Naive thymus-derived CD4-positive, alpha-beta T cell (primary cell): ENCODE measurements around the gene PLCL1. TPM values are rescaled to one million over a fixed set of nuclear protein-coding genes. Genes with fewer than 3 reads are reported as not detected.
A peak's percentile ranks its signal among the peaks of the same experiment; 100 is the strongest.

ENCODE experiments used
- ATAC-seq: fragments of 150-1000 bp; cut with Tn5 transposase; 2 replicates; pipeline ENCODE4 v1.10.0; 2021; ENCODE audit warnings: mild to moderate bottlenecking, moderate library complexity
- CTCF ChIA-PET: fragments of 350-600 bp; sonication (Branson Sonifier 250); formaldehyde crosslinking; loops from one replicate; lab custom pipeline; 2021; ENCODE audit warnings: antibody characterized with exemption; lab: Charles Lee
- POLR2A ChIA-PET: fragments of 350-600 bp; sonication (Branson Sonifier 250); formaldehyde crosslinking; loops from one replicate; lab custom pipeline; 2021; ENCODE audit warnings: antibody characterized with exemption, inconsistent platforms; lab: Charles Lee
- DNase-seq, 9 donors: peaks; one replicate each; pipeline versions ENCODE4 v3.0.0 to v3.0.0-alpha.2; 2020 to 2022; ENCODE audit warnings: mixed read lengths in 1 of 9
- H3K27ac ChIP-seq: one replicate; pipeline ENCODE4 v1.7.0; 2013; ENCODE audit warnings: mild to moderate bottlenecking, low read depth, low read length, moderate library complexity
- H3K27me3 ChIP-seq, 2 donors: one replicate each; pipeline ENCODE4 v1.7.0; 2013; ENCODE audit warnings: low read length in 2 of 2, mild to moderate bottlenecking in 2 of 2, moderate library complexity in 2 of 2; ENCODE audit not compliant: control insufficient read depth in 2 of 2, insufficient read depth in 2 of 2
- H3K36me3 ChIP-seq, 3 experiments: 1 replicate in 2 of 3; 2 replicates in 1 of 3; pipeline ENCODE4 v1.7.0; 2013; ENCODE audit warnings: low read length in 3 of 3, mild to moderate bottlenecking in 3 of 3, moderate library complexity in 1 of 3; ENCODE audit not compliant: insufficient read depth in 3 of 3, control insufficient read depth in 2 of 3
- H3K4me1 ChIP-seq, 2 donors: one replicate each; pipeline ENCODE4 v1.7.0; 2013; ENCODE audit warnings: low read length in 2 of 2, mild to moderate bottlenecking in 2 of 2, moderate library complexity in 1 of 2; ENCODE audit not compliant: control insufficient read depth in 2 of 2, insufficient read depth in 2 of 2
- H3K4me3 ChIP-seq: 2 replicates; pipeline ENCODE4 v1.7.0; 2013; ENCODE audit warnings: mild to moderate bottlenecking, low read length
- H3K9me3 ChIP-seq, 3 experiments: 1 replicate in 2 of 3; 2 replicates in 1 of 3; pipeline ENCODE4 v1.7.0; 2013; ENCODE audit warnings: low read length in 3 of 3; ENCODE audit not compliant: control insufficient read depth in 2 of 3
- H3K27ac Mint-ChIP-seq, 9 donors: one replicate each; pipeline ENCODE4 v1.8.0; 2020 to 2022; ENCODE audit warnings: mixed read lengths in 9 of 9, mild to moderate bottlenecking in 8 of 9, moderate library complexity in 5 of 9, inconsistent platforms in 2 of 9
- H3K27me3 Mint-ChIP-seq, 5 donors: one replicate each; pipeline ENCODE4 v1.8.0; 2021 to 2022; ENCODE audit warnings: mixed read lengths in 5 of 5, mild to moderate bottlenecking in 1 of 5
- H3K36me3 Mint-ChIP-seq, 5 donors: one replicate each; pipeline ENCODE4 v1.8.0; 2020 to 2022; ENCODE audit warnings: mixed read lengths in 5 of 5, mild to moderate bottlenecking in 3 of 5, inconsistent platforms in 1 of 5
- H3K4me1 Mint-ChIP-seq, 7 donors: one replicate each; pipeline ENCODE4 v1.8.0; 2020 to 2022; ENCODE audit warnings: mixed read lengths in 7 of 7, mild to moderate bottlenecking in 3 of 7, inconsistent platforms in 1 of 7
- H3K4me3 Mint-ChIP-seq, 10 donors: one replicate each; pipeline ENCODE4 v1.8.0; 2020 to 2022; ENCODE audit warnings: mild to moderate bottlenecking in 10 of 10, mixed read lengths in 10 of 10, moderate library complexity in 6 of 10, inconsistent platforms in 2 of 10
- H3K9me3 Mint-ChIP-seq, 11 donors: one replicate each; pipeline ENCODE4 v1.8.0; 2020 to 2022; ENCODE audit warnings: mixed read lengths in 11 of 11, mild to moderate bottlenecking in 4 of 11, inconsistent platforms in 1 of 11, moderate library complexity in 1 of 11
- intact Hi-C, 2 donors: fragments of 100-400 bp; cut with micrococcal nuclease; formaldehyde crosslinking; loops; one replicate each; pipeline ENCODE4 v1.15.1; 2023
- polyA plus RNA-seq, 2 donors: library from polyadenylated mRNA; unstranded; fragments of 300-500 nt; fragmentation: Illumina TruSeq; gene quantifications; one replicate each; pipeline ENCODE4 v1.2.3, GENCODE V29; 2021
- total RNA-seq, 6 experiments: library from RNA in 5 of 6; stranded (reverse) in 5 of 6; gene quantifications; 1 replicate in 5 of 6; 2 replicates in 1 of 6; pipeline ENCODE4 v1.2.3 and lab custom pipeline; 2021 to 2026

PLCL1 gene
- total and polyA plus RNA-seq, 7 experiments from 2014 or later: 1.8 to 33.7 (median 22.7) TPM

- H3K27me3 ChIP-seq: no peaks in the 10 kb centered on the region
- ChIA-PET CTCF (interaction anchor here (0.7 kb wide), 1 partner anchor 163 kb away, joined by 3 read pairs; no protein-coding TSS in a partner anchor), POLR2A (no interaction called here)
- H3K9me3 ChIP-seq: peaks cover 0 to 5% (median 0%) of the 10 kb centered on the region in 3 experiments
- ATAC-seq (no peak), DNase-seq (no peak)
- H3K27ac ChIP-seq: no peak overlapping the region
- no peaks in the 10 kb centered on the region for H3K36me3 ChIP-seq
- H3K36me3 Mint-ChIP-seq: peaks cover 0 to 39% (median 28%) of the 10 kb centered on the region in 5 donors
- no peaks in the 10 kb centered on the region for H3K4me1 Mint-ChIP-seq
- no peaks in the 10 kb centered on the region for H3K27me3 Mint-ChIP-seq
- H3K9me3 Mint-ChIP-seq: peaks cover 6 to 49% (median 12%) of the 10 kb centered on the region in 11 donors
- H3K27ac Mint-ChIP-seq: no peak overlapping the region
- H3K4me3 Mint-ChIP-seq: peak overlapping the region in 1 of 10 donors; percentile 20
- intact Hi-C loops: no loop called here
- no peak overlapping the region for H3K4me3 ChIP-seq
- no peaks in the 10 kb centered on the region for H3K4me1 ChIP-seq
Observed at GRCh38 chr2:198157314-198157713, 352.9 kb downstream of the PLCL1 start.

DNA sequence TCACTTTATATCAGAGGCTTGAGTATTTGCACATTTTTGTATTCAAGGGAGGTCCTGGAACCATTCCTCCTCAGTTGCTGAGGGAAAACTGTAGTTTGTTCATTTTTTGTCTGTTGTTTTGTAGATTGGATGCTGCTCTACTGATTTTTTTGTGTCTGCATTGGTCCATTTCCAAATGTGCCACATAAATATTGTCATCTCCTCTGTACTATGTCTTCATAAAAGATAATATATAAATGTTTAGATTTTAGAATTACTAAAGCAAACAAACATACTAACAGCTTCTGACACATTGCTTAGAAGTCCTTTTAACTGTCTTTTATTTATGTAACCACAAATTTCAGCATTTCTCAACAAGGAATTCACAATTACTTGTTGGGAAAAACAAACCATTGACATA, 356.8 kb downstream of the PLCL1 start:
- H3K4me3 ChIP-seq: no peak overlapping the region
- no peaks in the 10 kb centered on the region for H3K36me3 ChIP-seq
- no peaks in the 10 kb centered on the region for H3K4me1 ChIP-seq
- H3K27ac ChIP-seq: no peak overlapping the region
- ATAC-seq: no peak
- DNase-seq: no peak
- peaks cover 0 to 5% (median 0%) of the 10 kb centered on the region in 3 experiments for H3K9me3 ChIP-seq
- no peaks in the 10 kb centered on the region for H3K27me3 ChIP-seq
- H3K9me3 Mint-ChIP-seq: peaks cover 6 to 23% (median 8%) of the 10 kb centered on the region in 11 donors
- peaks cover 0 to 12% (median 10%) of the 10 kb centered on the region in 5 donors for H3K36me3 Mint-ChIP-seq
- POLR2A ChIA-PET: interaction anchor here (0.6 kb wide), 1 partner anchor 1702 kb away, joined by 4 read pairs; no protein-coding TSS in a partner anchor
- no peak overlapping the region for H3K27ac Mint-ChIP-seq
- CTCF ChIA-PET: no interaction called here
- no peaks in the 10 kb centered on the region for H3K4me1 Mint-ChIP-seq
- no peaks in the 10 kb centered on the region for H3K27me3 Mint-ChIP-seq
- H3K4me3 Mint-ChIP-seq: no peak overlapping the region
- intact Hi-C loops: no loop called here

DNA sequence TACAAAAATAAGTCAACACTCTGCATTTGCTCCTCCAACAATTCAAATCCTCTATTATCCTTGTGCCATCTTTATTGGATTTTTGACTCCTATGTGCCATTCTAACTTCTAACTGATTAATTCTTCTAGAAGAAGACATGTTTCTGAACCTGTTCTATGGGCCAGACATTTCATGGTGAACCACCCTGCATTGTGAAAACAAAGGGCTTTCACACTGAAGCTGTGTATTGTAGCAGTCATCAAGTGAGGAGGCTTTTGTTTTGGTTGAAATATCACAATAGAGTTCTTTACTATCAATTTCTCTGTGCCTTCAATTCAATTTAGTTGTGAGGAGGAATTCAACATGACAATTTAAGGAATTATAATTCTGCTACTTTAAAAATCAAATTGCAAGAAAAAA, 357.9 kb downstream of the PLCL1 start:
- Mint-ChIP-seq H3K27ac (no peak overlapping the region), H3K4me3 (no peak overlapping the region), H3K4me1 (no peaks in the 10 kb centered on the region), H3K27me3 (no peaks in the 10 kb centered on the region), H3K9me3 (peaks cover 0 to 13% (median 2%) of the 10 kb centered on the region in 11 donors), H3K36me3 (peaks cover 0 to 5% (median 0%) of the 10 kb centered on the region in 5 donors)
- ChIA-PET CTCF (interaction anchor here (0.7 kb wide), 1 partner anchor 10 kb away, joined by 3 read pairs; no protein-coding TSS in a partner anchor), POLR2A (no interaction called here)
- H3K27me3 ChIP-seq: no peaks in the 10 kb centered on the region
- no peaks in the 10 kb centered on the region for H3K4me1 ChIP-seq
- H3K36me3 ChIP-seq: no peaks in the 10 kb centered on the region
- DNase-seq (no peak), ATAC-seq (no peak)
- no peaks in the 10 kb centered on the region for H3K9me3 ChIP-seq
- intact Hi-C loops: no loop called here
- H3K4me3 ChIP-seq: no peak overlapping the region
- no peak overlapping the region for H3K27ac ChIP-seq

DNA sequence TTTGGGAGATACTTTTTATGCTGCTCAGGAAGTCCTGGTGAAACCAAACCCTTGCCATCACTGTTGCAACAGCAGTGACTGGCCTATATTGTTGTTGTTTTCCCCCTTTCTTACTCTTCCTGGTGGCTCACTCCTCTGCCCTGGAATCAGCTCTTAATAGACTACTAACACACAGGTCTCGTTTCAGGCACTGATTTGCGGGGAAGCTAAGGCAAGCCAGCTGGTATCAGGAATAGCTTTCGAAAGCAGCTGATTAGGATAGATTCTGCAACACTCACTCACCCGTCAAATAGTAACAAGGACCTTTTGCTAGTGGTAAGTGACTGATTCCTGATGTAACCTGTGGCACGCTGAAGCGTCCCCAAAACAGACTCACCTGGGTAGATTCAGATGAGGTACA, 360.4 kb downstream of the PLCL1 start:
- Histone ChIP-seq H3K4me1 (no peaks in the 10 kb centered on the region), H3K27me3 (no peaks in the 10 kb centered on the region), H3K4me3 (no peak overlapping the region), H3K27ac (no peak overlapping the region), H3K9me3 (no peaks in the 10 kb centered on the region), H3K36me3 (no peaks in the 10 kb centered on the region)
- intact Hi-C loops: no loop called here
- Mint-ChIP-seq H3K27me3 (no peaks in the 10 kb centered on the region), H3K36me3 (peaks cover 0 to 5% (median 0%) of the 10 kb centered on the region in 5 donors), H3K27ac (no peak overlapping the region), H3K9me3 (no peaks in the 10 kb centered on the region), H3K4me1 (no peaks in the 10 kb centered on the region), H3K4me3 (no peak overlapping the region)
- ChIA-PET CTCF (interaction anchor here (0.6 kb wide), 1 partner anchor 331 kb away, joined by 3 read pairs; no protein-coding TSS in a partner anchor), POLR2A (no interaction called here)
- no peak for DNase-seq
- no peak for ATAC-seq

DNA sequence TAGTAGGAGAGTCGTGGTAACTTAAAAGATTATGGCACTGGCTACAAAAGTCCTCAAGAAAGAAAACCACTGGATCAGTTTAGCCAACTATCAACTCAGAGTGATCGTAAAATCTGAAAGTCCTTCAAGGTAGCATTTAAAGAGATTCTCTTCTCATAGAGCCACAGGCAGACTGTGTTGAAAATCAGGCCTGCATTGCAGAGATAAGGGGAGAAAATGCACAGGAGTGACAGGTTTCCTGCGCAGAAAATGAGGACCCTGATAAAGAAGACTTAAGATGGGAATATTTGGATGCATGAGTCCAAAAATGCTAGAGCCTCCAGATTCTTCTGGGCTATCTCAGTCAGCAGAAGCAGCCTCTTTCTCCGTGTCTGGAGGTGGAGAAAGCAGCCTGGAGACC, 360.9 kb downstream of the PLCL1 start:
- Mint-ChIP-seq H3K27me3 (peaks cover 0 to under 1% (median 0%) of the 10 kb centered on the region in 5 donors), H3K27ac (no peak overlapping the region), H3K4me1 (no peaks in the 10 kb centered on the region), H3K36me3 (peaks cover 0 to 5% (median 0%) of the 10 kb centered on the region in 5 donors), H3K4me3 (no peak overlapping the region), H3K9me3 (no peaks in the 10 kb centered on the region)
- Histone ChIP-seq H3K9me3 (no peaks in the 10 kb centered on the region), H3K4me1 (no peaks in the 10 kb centered on the region), H3K4me3 (no peak overlapping the region), H3K27ac (no peak overlapping the region), H3K36me3 (no peaks in the 10 kb centered on the region), H3K27me3 (no peaks in the 10 kb centered on the region)
- ATAC-seq (no peak), DNase-seq (no peak)
- intact Hi-C loops: no loop called here
- CTCF ChIA-PET: no interaction called here
- POLR2A ChIA-PET: no interaction called here

GRCh38 chr2:198167346-198167745, 363.0 kb downstream of the PLCL1 start:
- intact Hi-C loops: no loop called here
- CTCF ChIA-PET: no interaction called here
- no peaks in the 10 kb centered on the region for H3K9me3 Mint-ChIP-seq
- Histone ChIP-seq H3K27me3 (no peaks in the 10 kb centered on the region), H3K4me1 (no peaks in the 10 kb centered on the region), H3K9me3 (no peaks in the 10 kb centered on the region), H3K27ac (no peak overlapping the region), H3K4me3 (no peak overlapping the region), H3K36me3 (no peaks in the 10 kb centered on the region)
- no peak overlapping the region for H3K27ac Mint-ChIP-seq
- no peaks in the 10 kb centered on the region for H3K4me1 Mint-ChIP-seq
- H3K27me3 Mint-ChIP-seq: peaks cover 0 to 4% (median 0%) of the 10 kb centered on the region in 5 donors
- H3K4me3 Mint-ChIP-seq: no peak overlapping the region
- H3K36me3 Mint-ChIP-seq: peaks cover 0 to 5% (median 0%) of the 10 kb centered on the region in 5 donors
- POLR2A ChIA-PET: interaction anchor here (0.6 kb wide), 1 partner anchor 1543 kb away, joined by 3 read pairs; no protein-coding TSS in a partner anchor
- DNase-seq (no peak), ATAC-seq (no peak)

DNA sequence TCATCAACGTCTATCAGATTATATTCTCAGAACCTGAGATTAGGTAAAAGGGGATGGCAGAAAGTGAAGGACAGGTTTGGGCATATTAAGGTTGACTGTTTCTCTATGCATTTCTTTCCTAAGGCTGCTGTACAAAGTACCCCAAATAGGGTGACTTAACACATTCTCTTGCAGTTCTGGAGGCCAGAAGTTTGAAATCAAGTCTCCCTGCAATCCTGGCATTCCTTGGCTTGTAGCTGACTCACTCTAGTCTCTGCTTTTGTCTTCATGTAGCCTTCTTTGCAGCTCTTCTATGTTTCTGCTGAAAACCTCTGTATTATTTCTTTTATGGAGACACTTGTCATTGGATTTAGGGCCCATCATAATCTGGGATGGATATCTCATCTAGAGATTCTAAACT, 364.3 kb downstream of the PLCL1 start:
- H3K36me3 Mint-ChIP-seq: no peaks in the 10 kb centered on the region
- POLR2A ChIA-PET: no interaction called here
- DNase-seq: no peak

More for the DNA sequence above, 364.3 kb downstream of the PLCL1 start:
- H3K27me3 Mint-ChIP-seq: peaks cover 0 to 4% (median 0%) of the 10 kb centered on the region in 5 donors
- Histone ChIP-seq H3K27me3 (no peaks in the 10 kb centered on the region), H3K27ac (no peak overlapping the region), H3K4me1 (no peaks in the 10 kb centered on the region), H3K4me3 (no peak overlapping the region), H3K36me3 (no peaks in the 10 kb centered on the region), H3K9me3 (no peaks in the 10 kb centered on the region)
- ATAC-seq: no peak
- no peak overlapping the region for H3K27ac Mint-ChIP-seq
- CTCF ChIA-PET: no interaction called here
- no peak overlapping the region for H3K4me3 Mint-ChIP-seq
- H3K4me1 Mint-ChIP-seq: no peaks in the 10 kb centered on the region
- intact Hi-C loops: no loop called here
- no peaks in the 10 kb centered on the region for H3K9me3 Mint-ChIP-seq
